Activated effector memory CD4-positive, alpha-beta T cell treated with anti-CD3 and anti-CD28 coated beads, Interleukin-2, amount 50 U/mL, for 16 hours (primary cell): Measurements from ENCODE around the gene TMEM242.
"Not testable (repeated sequence)": the region's sequence is repeated elsewhere in the genome, so short reads cannot be mapped to it uniquely, and the experiment has no call there.

Experiments
- DNase-seq: peaks from one replicate; pipeline ENCODE4 v3.0.0-alpha.2; 2020

TMEM242 gene

DNA sequence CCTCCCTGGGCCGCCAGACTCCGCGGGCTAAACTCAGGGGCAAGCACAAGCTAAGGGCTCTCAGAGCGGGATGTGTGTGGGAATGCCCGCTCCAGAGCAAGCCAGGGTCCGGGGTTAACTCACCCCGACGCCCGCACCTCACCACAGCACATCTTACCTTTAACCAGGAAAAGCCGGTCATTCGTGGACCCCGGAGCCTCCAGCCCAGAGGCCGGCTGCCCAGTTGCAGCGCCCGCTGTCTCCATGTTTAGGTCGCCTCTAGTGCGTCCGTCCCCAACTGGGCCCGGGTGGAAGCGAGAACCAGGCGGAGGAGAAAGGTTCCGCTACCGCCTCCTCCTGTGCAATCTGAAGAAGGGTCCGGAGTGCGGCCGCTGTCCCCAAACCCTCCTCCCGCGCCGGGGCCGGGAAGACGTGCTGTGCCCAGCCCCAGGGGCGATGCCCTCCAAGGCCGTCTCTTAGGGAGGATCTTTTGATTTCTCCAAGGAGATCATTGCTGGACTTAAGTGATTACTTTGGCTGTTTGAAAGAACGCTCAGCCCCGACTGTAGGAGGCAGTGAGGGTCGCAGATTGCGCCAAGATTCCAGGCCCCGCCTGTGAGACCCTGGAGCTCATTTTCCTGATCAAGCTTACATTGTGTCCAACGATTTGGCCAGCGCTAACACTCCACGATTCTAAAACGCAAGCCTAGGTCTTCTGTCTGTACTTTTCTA is at the start of gene TMEM242:
Gene TMEM242 (minus strand): TSS at position 265 of the 711 bp plus-strand sequence. CDS start 20 bp downstream, at position 245.
- DNase-seq, result peak; percentile 96

DNA sequence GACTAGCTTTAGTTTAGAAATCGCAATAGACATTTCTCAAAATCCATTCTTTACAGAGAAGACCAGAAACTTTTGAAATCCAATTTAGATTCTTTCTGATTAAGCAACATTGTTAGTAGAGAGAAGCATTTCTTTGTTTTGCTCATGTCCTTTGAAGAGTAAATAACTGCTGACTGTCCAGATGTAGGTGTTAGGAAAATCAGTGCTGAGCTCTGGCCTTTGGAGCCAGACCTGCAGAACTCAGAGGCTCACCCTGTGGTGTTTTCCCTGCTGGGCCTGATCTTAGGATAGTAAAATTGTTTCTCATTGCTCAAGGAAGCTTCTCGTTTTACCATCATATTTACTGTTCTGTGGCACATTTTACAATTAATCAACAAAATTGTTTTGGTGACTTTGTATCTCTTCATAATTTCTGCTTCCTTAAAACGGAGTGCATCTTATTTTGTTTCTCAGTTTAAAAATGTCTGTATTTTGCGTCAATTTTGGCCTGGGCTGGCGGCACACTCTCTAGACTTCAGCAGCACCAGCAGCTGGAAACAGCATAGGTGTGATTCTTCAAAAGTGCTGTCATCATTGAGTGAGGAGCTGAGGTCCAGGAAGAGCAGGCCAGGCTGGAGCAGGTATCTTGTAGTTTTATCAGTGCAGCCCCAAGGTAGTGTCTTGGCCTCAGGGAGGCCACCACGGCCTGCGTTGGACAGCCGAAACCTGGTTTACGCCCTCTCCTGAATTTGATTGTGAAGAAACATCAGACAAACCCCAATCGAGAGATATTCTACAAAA is 49.4 kb upstream of the TMEM242 start:
- DNase-seq, result no peak

DNA sequence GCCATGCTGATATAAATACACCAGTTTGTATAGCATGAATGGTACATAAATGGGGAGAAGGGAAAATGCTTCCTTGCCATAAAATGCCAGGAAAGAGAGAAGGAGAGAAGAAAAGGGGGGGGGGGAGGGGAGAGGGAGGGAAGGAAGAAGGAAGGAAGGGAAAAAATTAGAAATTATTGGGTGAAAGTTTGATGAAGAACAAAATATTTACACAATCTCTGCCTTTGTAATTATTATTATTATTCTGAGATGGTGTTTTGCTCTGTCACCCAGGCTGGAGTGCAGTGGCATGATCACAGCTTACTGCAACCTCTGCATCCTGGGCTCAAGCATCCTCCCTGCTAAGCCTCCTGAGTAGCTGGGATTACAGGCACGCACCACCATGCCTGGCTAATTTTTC is 47.4 kb upstream of the TMEM242 start:
- no peak for DNase-seq

DNA sequence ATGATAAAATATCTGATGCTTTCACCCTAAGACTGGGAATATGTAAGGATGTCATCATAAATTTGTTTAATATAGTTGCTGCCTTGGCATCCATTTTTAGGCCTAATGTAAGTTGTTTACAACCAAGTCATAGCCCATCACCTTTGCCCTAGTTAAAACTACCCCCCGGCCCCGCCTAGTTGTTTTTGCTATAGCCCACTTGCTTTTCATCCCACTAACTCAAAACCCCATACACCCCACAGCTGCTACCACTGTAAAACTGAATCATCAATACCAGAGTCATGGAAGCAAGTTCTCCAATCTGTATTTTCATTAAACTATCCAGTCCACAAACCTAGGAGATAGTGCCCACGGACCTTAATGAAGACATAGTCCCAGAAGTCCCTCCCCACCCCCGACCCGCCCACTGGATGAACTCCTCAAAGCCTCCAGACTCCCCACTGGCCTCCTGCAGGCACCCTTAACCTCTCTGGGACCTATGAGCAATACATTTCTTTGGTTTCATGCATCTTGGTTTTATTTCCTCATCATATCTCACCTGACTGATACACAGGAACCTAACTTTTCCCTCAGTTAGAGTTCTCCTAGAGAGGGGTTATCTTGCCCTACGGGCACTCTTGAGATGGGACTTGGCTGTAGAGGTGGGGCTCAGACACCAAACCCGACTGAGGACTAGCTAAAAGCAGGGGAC is 45.2 kb upstream of the TMEM242 start:
- no peak for DNase-seq

DNA sequence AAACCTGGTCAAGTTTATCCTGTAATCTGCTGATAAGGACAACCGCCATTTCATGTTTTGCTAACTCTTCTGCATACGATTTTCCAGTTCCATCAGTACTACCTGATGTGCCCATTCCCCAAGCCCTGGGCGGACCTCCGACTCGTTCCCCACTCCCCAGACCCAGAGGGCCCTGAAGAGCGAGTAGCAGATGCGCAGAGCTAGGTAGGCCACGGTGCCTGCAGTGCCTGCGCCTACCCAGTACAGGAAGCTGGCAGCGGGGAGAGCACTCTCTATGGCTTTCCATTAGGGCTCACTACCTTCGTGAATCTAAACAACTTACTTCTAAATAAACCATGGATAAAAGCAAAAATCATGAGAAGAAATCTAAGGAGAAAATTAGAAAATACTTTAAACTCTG is 43.3 kb upstream of the TMEM242 start:
- DNase-seq, result no peak

DNA sequence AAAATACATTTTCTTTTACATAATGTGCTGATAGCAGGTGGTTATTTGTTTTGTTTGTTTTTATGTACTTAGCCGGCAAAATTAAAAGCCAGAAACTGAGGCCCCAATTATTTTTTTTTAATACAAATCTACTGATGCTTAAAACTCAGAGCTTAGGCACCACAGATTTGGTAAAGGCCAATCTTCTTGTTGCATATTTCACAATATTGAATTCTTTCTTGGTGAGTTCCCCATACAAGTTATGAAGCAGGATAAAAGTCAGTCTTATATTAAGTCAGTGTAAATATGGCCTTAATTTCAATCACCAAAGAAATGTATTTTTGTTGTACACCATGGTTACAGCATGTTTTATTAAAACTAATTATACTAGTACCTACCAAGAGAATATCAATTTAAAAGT is 41.4 kb upstream of the TMEM242 start:
- DNase-seq, result no peak

DNA sequence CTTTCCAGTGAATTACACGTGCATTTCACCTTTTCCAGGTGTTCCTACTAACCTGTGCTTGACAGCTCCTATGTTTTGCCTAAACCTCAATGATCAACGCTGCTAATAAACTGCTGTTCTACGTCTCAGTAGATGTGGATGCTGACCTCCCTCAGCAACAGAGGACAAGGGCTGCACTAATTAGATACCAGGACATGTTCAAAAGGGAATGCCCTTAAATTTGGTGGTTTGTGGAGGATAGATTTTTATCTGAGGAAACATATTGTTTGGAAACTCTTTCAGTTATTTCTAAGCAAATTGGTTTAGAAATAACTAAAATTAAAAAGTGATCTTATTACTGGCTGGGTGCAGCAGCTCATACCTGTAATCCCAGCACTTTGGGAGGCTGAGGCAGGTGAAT is 38.6 kb upstream of the TMEM242 start:
- no peak for DNase-seq

DNA sequence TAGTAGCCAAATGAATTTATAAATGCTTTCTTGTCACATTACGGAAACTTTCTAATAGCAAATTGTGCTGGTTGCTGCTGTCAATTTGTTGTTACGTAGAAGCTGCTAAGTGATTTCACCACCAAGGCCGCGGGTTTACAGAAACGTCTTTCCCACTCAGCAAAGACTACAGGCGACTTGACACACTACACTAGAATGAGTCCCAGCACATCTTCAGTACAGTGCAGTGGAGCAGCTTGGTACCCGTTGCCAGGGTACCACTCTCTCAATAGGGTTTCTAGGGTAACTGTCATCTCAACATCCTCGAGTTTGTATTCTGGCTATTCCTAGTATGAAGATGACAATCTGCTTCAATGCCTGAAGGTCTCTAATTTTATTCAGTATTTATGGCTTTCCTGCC is 35.0 kb upstream of the TMEM242 start:
- DNase-seq, result no peak

DNA sequence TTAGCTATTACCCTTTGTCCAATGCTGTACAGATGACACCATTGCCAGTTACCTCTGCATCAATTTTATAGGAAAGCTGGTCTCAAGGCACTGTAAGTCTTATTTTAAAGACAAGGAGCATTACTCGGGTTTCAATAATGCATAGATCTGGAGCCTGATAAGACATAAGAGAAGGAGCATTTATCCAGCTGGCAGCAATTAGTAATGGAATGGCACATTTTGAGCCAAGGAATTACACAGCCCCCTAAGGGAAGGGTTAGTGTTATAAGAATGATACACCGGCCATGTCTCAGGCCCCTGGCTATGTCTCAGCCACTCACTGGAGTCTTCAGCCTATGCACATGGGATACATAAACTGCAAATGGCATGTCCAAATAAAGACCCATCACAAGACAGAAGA is 23.1 kb upstream of the TMEM242 start:
- DNase-seq, result no peak

DNA sequence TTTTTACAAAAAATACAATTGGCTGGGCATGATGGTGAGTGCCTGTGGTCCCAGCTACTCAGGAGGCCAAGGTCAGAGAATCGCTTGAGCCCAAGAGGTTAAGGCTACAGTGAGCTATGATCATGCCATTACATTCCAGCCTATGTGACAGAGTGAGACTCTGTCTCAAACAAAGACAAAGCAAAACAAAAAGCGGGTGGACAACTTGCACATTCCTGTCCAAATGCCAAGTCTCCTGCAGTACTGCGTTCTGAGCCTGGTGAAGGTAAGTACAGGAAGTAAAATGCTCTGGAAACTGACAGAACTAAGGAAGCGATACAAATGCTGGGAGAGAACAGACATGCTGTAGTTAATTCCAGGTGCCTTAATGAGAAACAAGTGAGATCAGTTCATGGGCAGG is 20.4 kb upstream of the TMEM242 start:
- no peak for DNase-seq

DNA sequence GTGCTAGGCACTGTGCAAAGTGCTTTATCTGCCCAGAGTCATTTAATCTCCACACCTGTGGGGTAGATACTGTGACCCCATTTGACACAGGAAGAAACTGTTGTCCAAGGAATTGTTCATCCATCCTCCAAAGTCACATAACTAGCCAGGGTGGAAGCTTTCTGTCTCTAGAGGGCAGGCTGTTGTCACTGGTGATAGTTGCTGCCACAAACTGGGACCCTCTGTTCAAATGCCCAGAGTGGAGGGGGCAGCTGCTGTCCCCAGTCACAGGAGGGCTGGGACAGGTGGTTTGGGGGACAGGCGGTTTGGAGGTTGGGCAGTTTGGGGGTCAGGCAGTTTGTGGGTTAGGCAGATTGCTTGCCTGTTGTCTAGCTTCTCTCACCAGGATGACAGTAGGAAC is 16.1 kb upstream of the TMEM242 start:
- DNase-seq, result no peak

DNA sequence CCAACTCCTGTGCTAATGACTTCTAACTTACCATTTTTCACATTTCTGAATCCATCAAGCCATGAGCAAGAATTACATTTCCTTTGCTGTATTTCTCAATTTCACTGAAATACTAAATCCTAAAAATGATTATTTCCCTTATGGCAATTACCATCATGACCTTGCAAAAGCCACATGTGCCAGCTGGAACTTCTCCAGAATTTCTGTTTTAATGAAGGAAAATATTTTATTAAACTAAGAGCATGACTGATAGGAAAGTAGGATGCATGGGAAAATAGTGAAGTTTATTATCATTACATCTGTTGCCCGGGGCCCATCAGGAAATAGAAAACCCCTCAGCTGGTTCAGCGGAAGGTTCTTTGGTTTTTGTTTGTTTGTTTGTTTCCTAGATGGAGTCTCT is 14.4 kb upstream of the TMEM242 start:
- DNase-seq, result no peak

DNA sequence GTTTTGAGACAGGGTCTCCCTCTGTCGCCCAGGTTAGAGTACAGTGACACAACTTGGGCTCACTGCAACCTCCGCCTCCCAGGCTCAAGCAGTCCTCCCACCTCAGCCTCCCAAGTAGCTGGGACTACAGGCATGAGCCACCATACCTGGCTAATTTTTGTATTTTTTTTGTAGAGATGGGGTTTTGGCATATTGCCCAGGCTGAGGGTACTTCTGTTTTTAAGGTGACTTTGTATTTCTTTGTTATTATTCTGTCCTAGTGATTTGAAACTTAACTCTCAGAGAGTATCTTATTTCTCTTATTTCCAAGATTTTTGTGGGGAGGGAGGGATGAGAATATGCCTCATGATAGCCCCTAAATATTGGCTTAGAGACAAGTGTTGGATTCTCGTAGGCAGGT is 14.0 kb upstream of the TMEM242 start:
- DNase-seq, result not testable (repeated sequence)

DNA sequence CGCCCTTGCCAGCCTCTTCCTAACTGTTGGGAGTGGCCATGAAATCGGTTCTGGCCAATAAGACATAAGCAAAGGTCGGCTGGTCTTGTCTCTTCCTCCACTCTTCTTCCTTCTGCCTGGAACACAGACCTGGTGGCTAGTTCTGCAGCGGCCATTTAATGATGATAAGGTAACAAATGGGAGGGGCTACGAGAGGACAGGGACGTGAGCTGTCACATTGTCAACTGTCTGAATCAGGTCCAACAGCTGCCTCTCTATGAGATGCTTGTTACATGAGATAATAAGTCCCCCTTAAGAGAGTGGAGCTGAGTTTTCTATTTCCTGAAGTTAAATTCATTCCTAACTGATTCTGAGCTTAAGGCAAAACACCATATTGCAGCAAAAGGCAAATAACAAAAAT is 12.5 kb upstream of the TMEM242 start:
- no peak for DNase-seq

DNA sequence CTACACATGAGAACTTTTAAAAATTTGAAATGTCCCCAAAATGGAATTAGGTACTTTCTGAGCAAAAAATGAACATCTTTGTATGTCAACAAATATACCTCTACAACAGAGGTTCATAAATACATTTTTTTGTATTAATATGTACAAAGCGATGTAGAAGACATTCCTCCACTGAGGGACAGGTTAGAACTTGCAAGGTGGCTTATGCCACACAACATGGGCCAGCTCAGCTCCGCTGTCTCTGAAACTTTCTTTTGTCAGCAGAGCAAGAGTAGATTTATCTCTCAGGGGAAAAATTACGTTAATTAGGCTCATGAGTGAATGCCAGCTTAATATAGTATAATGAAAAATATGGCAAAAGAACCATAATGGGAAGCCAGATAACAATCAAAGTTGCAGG is 10.6 kb upstream of the TMEM242 start:
- no peak for DNase-seq

DNA sequence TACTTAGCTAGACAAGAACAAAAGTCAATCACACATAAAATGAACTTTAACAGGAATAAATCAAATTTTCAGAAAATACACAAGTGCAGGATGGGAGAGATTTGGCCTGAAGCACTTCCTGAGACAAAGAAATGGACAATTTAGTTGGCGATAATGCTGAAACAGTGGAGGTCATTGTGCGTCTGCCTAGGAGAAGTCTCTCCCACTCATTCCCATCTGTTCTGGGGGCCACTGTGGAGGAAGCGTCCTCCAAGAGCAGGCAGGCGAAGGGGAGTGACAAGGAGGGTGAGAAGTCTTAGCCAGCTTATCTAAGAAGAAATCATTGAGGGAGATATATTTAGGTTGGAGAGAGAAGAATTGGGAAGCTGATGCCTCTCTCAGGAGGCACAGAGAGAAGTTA is 10.2 kb upstream of the TMEM242 start:
- DNase-seq, result no peak

DNA sequence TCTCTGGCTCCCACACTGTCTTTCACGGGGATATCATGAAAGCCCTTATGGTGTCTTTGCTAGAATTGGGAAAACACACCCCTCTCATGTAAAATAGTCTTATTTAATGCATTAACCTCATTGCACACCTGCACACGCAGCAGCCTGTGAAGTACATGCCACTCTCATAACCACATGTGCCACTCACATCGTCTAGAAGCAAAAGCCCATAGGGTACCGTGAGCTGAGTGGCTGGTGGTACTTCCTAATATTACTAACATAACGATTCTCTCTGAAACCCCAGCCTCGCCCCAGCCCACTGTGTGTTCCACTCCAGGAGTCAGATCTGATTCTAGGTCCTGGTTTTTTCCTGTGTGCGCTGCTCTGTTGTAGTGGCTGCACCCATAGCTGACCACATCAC is 9.5 kb upstream of the TMEM242 start:
- DNase-seq, result no peak

DNA sequence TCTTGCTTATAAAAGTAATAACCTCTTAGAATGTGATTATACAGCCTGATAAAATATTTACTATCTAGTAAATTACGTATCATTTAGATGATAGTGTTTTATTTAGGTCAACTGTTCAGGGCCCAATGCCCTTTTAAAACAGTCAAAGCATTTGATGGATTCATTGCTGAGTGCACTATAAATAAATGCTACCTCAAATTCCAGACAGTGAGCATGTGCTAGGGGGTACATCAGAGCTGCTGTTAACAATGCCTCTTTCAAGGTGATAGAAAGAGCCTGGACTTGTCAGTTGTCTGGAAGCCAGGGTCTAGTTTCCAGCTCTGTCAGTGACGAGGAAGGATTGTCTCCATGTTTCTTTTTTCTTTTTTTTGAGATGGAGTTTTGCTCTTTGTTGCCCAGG is 7.5 kb upstream of the TMEM242 start:
- no peak for DNase-seq

DNA sequence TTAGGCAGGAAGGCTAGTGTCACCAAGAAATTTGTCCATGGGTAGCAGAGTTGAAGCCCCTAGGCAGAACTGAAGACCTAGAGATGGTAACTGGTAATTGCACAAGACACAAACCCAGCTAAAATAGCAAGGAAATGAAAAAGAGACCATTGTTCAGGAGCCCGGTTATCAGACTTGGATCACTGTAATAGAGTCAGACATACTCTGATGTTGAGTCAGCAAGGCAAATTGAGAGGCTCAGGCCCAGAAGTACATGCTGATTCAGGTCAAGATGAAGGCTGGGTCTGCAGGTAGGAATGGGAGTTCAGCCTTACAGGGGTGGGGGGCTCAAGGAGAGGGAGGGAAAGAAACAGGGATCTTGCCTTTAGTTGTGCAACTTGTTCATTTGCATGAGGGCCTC is 6.5 kb upstream of the TMEM242 start:
- no peak for DNase-seq

DNA sequence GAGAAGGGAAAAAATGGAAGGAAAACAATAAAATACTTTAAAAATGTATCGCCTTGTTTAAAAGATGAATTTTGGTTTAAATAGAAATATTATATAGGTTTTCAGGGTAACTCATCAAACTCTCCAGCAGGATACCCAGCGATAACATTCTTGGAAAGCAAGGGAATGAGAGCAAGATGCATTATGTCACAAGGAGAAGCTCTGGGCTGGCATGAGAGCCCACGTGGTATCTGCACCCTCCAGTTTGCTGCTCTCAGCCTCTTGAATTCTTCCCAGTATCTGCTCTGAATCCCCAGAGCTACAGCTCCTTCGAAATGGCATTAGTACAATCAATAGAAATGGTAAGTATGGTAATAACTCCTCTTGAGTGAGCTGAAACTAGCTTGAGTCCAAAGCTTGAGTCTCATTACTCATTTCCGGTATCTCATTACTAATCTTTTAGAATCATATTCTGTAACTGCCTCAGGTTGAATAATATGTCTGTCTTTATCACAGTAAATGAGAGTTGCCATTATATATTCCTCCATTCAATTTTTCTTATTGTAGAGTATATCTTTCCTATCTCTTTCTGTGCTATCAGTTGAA is 4.9 kb upstream of the TMEM242 start:
- no peak for DNase-seq

DNA sequence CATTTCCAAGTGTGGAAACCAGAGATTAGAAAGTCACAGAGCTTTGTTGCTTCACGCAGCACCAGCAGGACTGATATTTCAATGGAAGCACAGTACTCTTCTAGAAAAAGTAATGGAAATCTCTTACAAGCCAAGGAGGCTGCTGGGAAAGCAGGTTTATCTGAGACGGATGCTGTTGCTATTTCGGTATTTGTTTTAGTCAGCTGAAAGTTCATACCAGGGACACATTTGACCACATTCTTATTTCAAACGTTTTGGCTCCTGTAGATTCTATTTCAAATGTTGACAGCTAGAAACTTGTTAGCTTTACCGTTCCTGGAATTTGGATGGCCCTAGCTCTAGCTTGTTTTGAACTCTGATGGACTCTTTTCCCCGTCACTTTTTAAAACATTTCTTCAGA is 3.7 kb upstream of the TMEM242 start:
- DNase-seq, result no peak

DNA sequence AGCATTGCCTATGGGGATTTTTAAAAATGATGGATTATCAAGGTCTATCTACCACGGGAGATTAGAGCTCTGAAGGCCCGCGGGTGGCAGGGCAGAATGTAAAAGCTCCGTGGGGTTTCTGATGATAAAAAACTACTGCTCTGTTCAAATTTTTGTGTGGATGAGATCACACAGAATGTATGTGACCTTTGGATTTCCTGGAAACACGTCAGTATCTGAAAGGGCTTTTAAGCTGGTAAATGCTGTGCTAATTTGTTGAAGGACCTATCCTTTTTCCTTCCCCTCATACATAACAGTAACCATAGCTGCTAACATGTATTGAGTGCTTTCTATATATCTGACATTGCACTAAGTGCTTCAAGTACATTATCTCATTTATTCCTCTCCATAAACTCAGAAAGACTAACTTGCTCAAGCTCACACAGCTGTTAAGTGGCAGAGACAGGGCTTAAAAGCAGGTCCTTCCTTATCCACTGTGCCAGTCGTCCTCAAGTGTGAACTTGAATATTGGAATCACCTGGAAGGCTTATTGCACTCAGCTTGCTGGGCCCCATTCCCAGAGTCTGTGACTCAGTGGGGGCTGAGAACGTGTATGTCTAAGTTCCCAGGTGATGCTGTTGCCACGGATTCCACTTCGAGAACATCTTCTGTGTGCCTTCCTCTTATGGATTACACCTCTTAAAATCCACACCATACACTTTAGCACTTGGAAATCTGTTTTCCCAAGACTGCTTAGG is 1.9 kb upstream of the TMEM242 start:
- DNase-seq, result no peak

DNA sequence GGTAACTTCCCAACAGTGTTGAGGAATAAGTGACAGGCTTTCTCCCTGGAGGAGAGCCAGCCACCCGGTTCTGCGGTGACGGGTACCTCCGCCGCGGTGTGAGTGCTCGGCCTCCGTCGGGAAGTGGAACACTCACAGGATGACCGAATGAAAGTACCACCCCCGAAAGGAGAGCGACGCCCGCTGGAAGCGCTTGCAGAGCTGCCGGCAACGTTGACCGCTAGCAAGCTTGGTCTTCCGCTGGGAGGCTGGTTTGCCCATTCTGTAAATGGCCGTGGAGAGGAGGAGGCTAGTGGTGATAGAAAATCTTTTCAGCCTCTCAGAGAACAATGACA is 614 bp upstream of the TMEM242 start:
- peak; percentile 79 for DNase-seq
